IMR-90 (cell line): ENCODE results near the gene PGA5. TPM values are rescaled to one million over a fixed set of nuclear protein-coding genes. Genes with fewer than 3 reads are reported as not detected.
A peak's percentile ranks its signal among the peaks of the same experiment; 100 is the strongest.

Experiments
- ATAC-seq: fragments of 200-7000 bp; cut with Tn5 transposase; 2 replicates; pipeline ENCODE4 v1.9.1; 2020; ENCODE audit warnings: low read depth, mild to moderate bottlenecking, moderate library complexity
- BruUV-seq: library from RNA; stranded (reverse); fragments of 400-500 nt; replicated peaks from 2 replicates; lab custom pipeline; 2021; lab: Mats Ljungman, UMichigan
- CTCF ChIA-PET: fragments of 300-600 bp; formaldehyde crosslinking; extraction: SDS; loops from one replicate; lab custom pipeline; 2021; ENCODE audit warnings: antibody characterized with exemption; lab: Yijun Ruan, JAX
- POLR2A ChIA-PET: fragments of 300-600 bp; sonication (Branson Sonifier 250); formaldehyde crosslinking; loops from one replicate; lab custom pipeline; 2022; ENCODE audit warnings: antibody characterized with exemption; ENCODE audit not compliant: unreplicated experiment; lab: Charles Lee
- DNase-seq: peaks from one replicate; pipeline ENCODE4 v3.0.0; 2013
- H2AFZ ChIP-seq: replicated peaks from 2 replicates; pipeline ENCODE3; 2013; ENCODE audit warnings: low read length, mild to moderate bottlenecking; ENCODE audit not compliant: poor library complexity
- H2AK5ac ChIP-seq: 2 replicates; pipeline ENCODE4 v1.6.1; 2013; ENCODE audit warnings: low read depth, low read length, inconsistent platforms
- H2AK9ac ChIP-seq: replicated peaks from 2 replicates; pipeline ENCODE3; 2013; ENCODE audit warnings: mild to moderate bottlenecking, low read depth, low read length, moderate library complexity; ENCODE audit not compliant: poor library complexity
- H2BK120ac ChIP-seq: 2 replicates; pipeline ENCODE4 v1.6.1; 2013; ENCODE audit warnings: low read depth, low read length, inconsistent platforms
- H2BK15ac ChIP-seq: 3 replicates; pipeline ENCODE4 v1.6.1; 2013; ENCODE audit warnings: low read depth, low read length, inconsistent platforms
- H2BK20ac ChIP-seq: 2 replicates; pipeline ENCODE4 v1.6.1; 2013; ENCODE audit warnings: low read depth, mild to moderate bottlenecking, inconsistent platforms, low read length, moderate library complexity
- H2BK5ac ChIP-seq: 2 replicates; pipeline ENCODE4 v1.6.1; 2013; ENCODE audit warnings: mild to moderate bottlenecking, low read depth, low read length, inconsistent platforms; ENCODE audit not compliant: poor library complexity, severe bottlenecking
- H3K14ac ChIP-seq: replicated peaks from 2 replicates; pipeline ENCODE4 v1.6.1; 2013; ENCODE audit warnings: low read depth, low read length, inconsistent platforms
- H3K18ac ChIP-seq: 2 replicates; pipeline ENCODE4 v1.6.1; 2013; ENCODE audit warnings: low read depth, low read length, control low read depth
- H3K23ac ChIP-seq: 2 replicates; pipeline ENCODE4 v1.6.1; 2013; ENCODE audit warnings: low read depth, low read length, inconsistent platforms
- H3K27ac ChIP-seq: 2 replicates; pipeline ENCODE4 v1.5.1; 2013; ENCODE audit warnings: mild to moderate bottlenecking, control low read depth, low read length; ENCODE audit not compliant: insufficient read depth
- H3K27me3 ChIP-seq: 2 replicates; pipeline ENCODE4 v1.6.1; 2013; ENCODE audit warnings: low read length; ENCODE audit not compliant: control insufficient read depth, insufficient read depth
- H3K36me3 ChIP-seq: 2 replicates; pipeline ENCODE4 v1.6.1; 2013; ENCODE audit warnings: low read length, mixed read lengths; ENCODE audit not compliant: control insufficient read depth, insufficient read depth
- H3K4ac ChIP-seq: 2 replicates; pipeline ENCODE4 v1.6.1; 2013; ENCODE audit warnings: low read depth, low read length, inconsistent platforms
- H3K4me1 ChIP-seq: 2 replicates; pipeline ENCODE4 v1.6.1; 2013; ENCODE audit warnings: low read length, mixed read lengths; ENCODE audit not compliant: control insufficient read depth, insufficient read depth
- H3K4me2 ChIP-seq: 2 replicates; pipeline ENCODE4 v1.6.1; 2013; ENCODE audit warnings: low read depth, mild to moderate bottlenecking, control low read depth, low read length, moderate library complexity
- H3K4me3 ChIP-seq: 2 replicates; pipeline ENCODE4 v1.5.1; 2013; ENCODE audit warnings: low read depth, mild to moderate bottlenecking, control low read depth, low read length, moderate library complexity; ENCODE audit not compliant: insufficient read depth
- H3K56ac ChIP-seq: 2 replicates; pipeline ENCODE4 v1.6.1; 2013; ENCODE audit warnings: low read length, inconsistent platforms; ENCODE audit not compliant: insufficient read depth; ENCODE audit errors: extremely low read depth
- H3K79me1 ChIP-seq, 2 experiments: 2 replicates each; pipeline ENCODE4 v1.6.1; 2013; ENCODE audit warnings: low read length in 2 of 2, inconsistent platforms in 1 of 2, low read depth in 1 of 2
- H3K9ac ChIP-seq: 2 replicates; pipeline ENCODE4 v1.6.1; 2013; ENCODE audit warnings: low read depth, low read length, control low read depth
- H3K9me1 ChIP-seq: 2 replicates; pipeline ENCODE4 v1.6.1; 2013; ENCODE audit warnings: low read length, inconsistent platforms; ENCODE audit not compliant: insufficient read depth
- H3K9me3 ChIP-seq: 2 replicates; pipeline ENCODE4 v1.6.1; 2013; ENCODE audit warnings: low read length; ENCODE audit not compliant: control insufficient read depth, insufficient read depth
- H4K20me1 ChIP-seq: 2 replicates; pipeline ENCODE4 v1.6.1; 2013; ENCODE audit warnings: low read length, inconsistent platforms; ENCODE audit not compliant: insufficient read depth
- H4K5ac ChIP-seq: 2 replicates; pipeline ENCODE4 v1.6.1; 2013; ENCODE audit warnings: mild to moderate bottlenecking, low read depth, low read length, control low read depth
- H4K8ac ChIP-seq, 2 experiments: 2 replicates each; pipeline ENCODE4 v1.6.1; 2013; ENCODE audit warnings: low read depth in 2 of 2, low read length in 2 of 2, control low read depth in 1 of 2, inconsistent platforms in 1 of 2
- H4K91ac ChIP-seq: 2 replicates; pipeline ENCODE4 v1.6.1; 2013; ENCODE audit warnings: low read depth, low read length, inconsistent platforms; ENCODE audit not compliant: insufficient read depth
- BHLHE40 ChIP-seq: fragments of 150-350 bp; IDR thresholded peaks from 2 replicates; pipeline ENCODE4 v1.6.1; 2016; ENCODE audit warnings: mild to moderate bottlenecking, low read depth, low read length
- CEBPB ChIP-seq: IDR thresholded peaks from 2 replicates; pipeline ENCODE4 v1.6.1; 2012; ENCODE audit warnings: low read depth, low read length, improper control_type of control experiment
- CHD1 ChIP-seq: IDR thresholded peaks from 2 replicates; pipeline ENCODE4 v1.6.1; 2012; ENCODE audit warnings: low read depth, low read length, improper control_type of control experiment
- CTCF ChIP-seq: conservative IDR thresholded peaks from 2 replicates; pipeline ENCODE4 v1.5.1; 2012; ENCODE audit warnings: mild to moderate bottlenecking, low read depth, low read length, improper control_type of control experiment
- ELK1 ChIP-seq: fragments of 150-350 bp; IDR thresholded peaks from 2 replicates; pipeline ENCODE4 v1.6.1; 2016; ENCODE audit warnings: low read depth, mild to moderate bottlenecking, low read length, moderate library complexity, borderline replicate concordance
- FOS ChIP-seq: fragments of 150-350 bp; IDR thresholded peaks from 2 replicates; pipeline ENCODE4 v1.6.1; 2016; ENCODE audit warnings: low read depth, low read length
- MAFK ChIP-seq: IDR thresholded peaks from 2 replicates; pipeline ENCODE4 v1.6.1; 2012; ENCODE audit warnings: low read depth, low read length, improper control_type of control experiment
- MAZ ChIP-seq: IDR thresholded peaks from 2 replicates; pipeline ENCODE4 v1.6.1; 2012; ENCODE audit warnings: low read depth, mild to moderate bottlenecking, low read length, improper control_type of control experiment, moderate library complexity, borderline replicate concordance
- MXI1 ChIP-seq: IDR thresholded peaks from 2 replicates; pipeline ENCODE4 v1.6.1; 2012; ENCODE audit warnings: low read depth, mild to moderate bottlenecking, low read length, moderate library complexity, borderline replicate concordance
- NFE2L2 ChIP-seq: fragments of 150-350 bp; IDR thresholded peaks from 2 replicates; pipeline ENCODE4 v1.6.1; 2016; ENCODE audit warnings: low read depth, mild to moderate bottlenecking, low read length
- POLR2A ChIP-seq: IDR thresholded peaks from 2 replicates; pipeline ENCODE4 v1.6.1; 2012; ENCODE audit warnings: mild to moderate bottlenecking, low read depth, low read length
- RAD21 ChIP-seq: IDR thresholded peaks from 2 replicates; pipeline ENCODE4 v1.6.1; 2012; ENCODE audit warnings: low read length, improper control_type of control experiment
- RCOR1 ChIP-seq: IDR thresholded peaks from 2 replicates; pipeline ENCODE4 v1.6.1; 2012; ENCODE audit warnings: mild to moderate bottlenecking, low read length, improper control_type of control experiment; ENCODE audit not compliant: insufficient replicate concordance
- RFX5 ChIP-seq: IDR thresholded peaks from 2 replicates; pipeline ENCODE4 v1.8.0; 2012; ENCODE audit warnings: low read depth, mild to moderate bottlenecking, low read length, moderate library complexity
- SMC3 ChIP-seq: fragments of 150-350 bp; IDR thresholded peaks from 2 replicates; pipeline ENCODE4 v1.6.1; 2016; ENCODE audit warnings: low read depth, mild to moderate bottlenecking, antibody characterized with exemption, low read length, moderate library complexity
- USF2 ChIP-seq: fragments of 150-350 bp; IDR thresholded peaks from 2 replicates; pipeline ENCODE4 v1.6.1; 2017; ENCODE audit warnings: mild to moderate bottlenecking, antibody characterized with exemption, low read length, low read depth
- WGBS, 2 experiments: methylation state at CpG; one replicate each; pipeline versions ENCODE4 v1.1.5 to v1.1.7; 2013; ENCODE audit warnings: missing lambda C conversion rate in 2 of 2; ENCODE audit not compliant: insufficient read length in 1 of 2; ENCODE audit errors: extremely low coverage in 2 of 2; 5-methylcytosine and 5-hydroxymethylcytosine counted together
- dilution Hi-C: fragments of 300-500 bp; cut with HindIII; formaldehyde crosslinking; loops from one replicate; pipeline ENCODE4 v1.14.3; 2018; ENCODE audit warnings: low sequenced_read_pairs; ENCODE audit not compliant: unreplicated experiment
- in situ Hi-C: fragments of 300-500 bp; cut with MboI; formaldehyde crosslinking; loops from 3 replicates; pipeline ENCODE4 v1.14.3; 2019; ENCODE audit warnings: low sequenced_read_pairs, inconsistent platforms, mixed read lengths
- intact Hi-C: fragments of 100-400 bp; cut with micrococcal nuclease; formaldehyde crosslinking; loops from 2 replicates; pipeline ENCODE4 v1.10.0; 2022
- polyA plus RNA-seq, 3 experiments: library from polyadenylated mRNA; depleted of rRNA; stranded (reverse); fragments of >200 nt; gene quantifications; 2 replicates each; pipeline ENCODE4 v1.2.3, GENCODE V29; 2012; ENCODE audit warnings: low replicate concordance in 1 of 3
- total RNA-seq: library from RNA; depleted of rRNA; stranded (reverse); fragments of >200 nt; gene quantifications from 2 replicates; pipeline ENCODE4 v1.2.3, GENCODE V29; 2012

PGA5 gene
- total and polyA plus RNA-seq, 2 of the 4 experiments (the other 2 are of a cell fraction), result not detected

GRCh38 chr11:61295596-61295926 lies 54.6 kb downstream of the PGA5 start:
- POLR2A ChIA-PET, result no interaction called here
- dilution Hi-C loops, result no loop called here

More at GRCh38 chr11:61295596-61295926, 54.6 kb downstream of the PGA5 start:
- H3K56ac ChIP-seq, result no peak overlapping the region
- H3K27ac ChIP-seq, result no peak overlapping the region
- no peak overlapping the region for H2BK20ac ChIP-seq
- H3K4ac ChIP-seq, result peak overlapping the region; percentile 36; the same call in 1 of the 2 replicates
- in situ Hi-C loops (no loop called here), intact Hi-C loops (no loop called here)
- no peak for ATAC-seq
- H3K9me3 ChIP-seq, result no peaks in the 10 kb centered on the region
- peak overlapping the region; percentile 96; the same call in 1 of the 2 replicates for H3K4me2 ChIP-seq
- no peak overlapping the region for H3K14ac ChIP-seq
- no peak overlapping the region for H2BK15ac ChIP-seq
- H3K23ac ChIP-seq, result peak overlapping the region; percentile 40; the same call in 1 of the 2 replicates
- CTCF ChIA-PET, result interaction anchor here (2.7 kb wide), 1 partner anchor 41 kb away, joined by 7 read pairs; no protein-coding TSS in a partner anchor
- no peak for DNase-seq
- H4K20me1 ChIP-seq, result peaks cover 13% of the 10 kb centered on the region; the same call in 1 of the 2 replicates
- peaks cover 0 to 14% of the 10 kb centered on the region in 2 experiments; a peak in 2 of 4 replicates for H3K79me1 ChIP-seq
- 0 out of 2 replicates have a peak overlapping the region, but pooled peaks have one; percentile 39 for H4K91ac ChIP-seq
- no peak overlapping the region; a peak in 1 of 4 replicates for H4K8ac ChIP-seq
- BruUV-seq, result no TSS peak
- H2BK120ac ChIP-seq, result no peak overlapping the region
- H3K4me1 ChIP-seq, result peaks cover 16% of the 10 kb centered on the region
- peaks cover 18% of the 10 kb centered on the region for H3K36me3 ChIP-seq
- H2AFZ ChIP-seq, result peak overlapping the region; percentile 92
- H2AK5ac ChIP-seq, result peak overlapping the region; percentile 51; the same call in 1 of the 2 replicates
- H4K5ac ChIP-seq, result no peak overlapping the region; the same call in 1 of the 2 replicates
- peaks cover 18% of the 10 kb centered on the region for H3K9me1 ChIP-seq
- H3K18ac ChIP-seq, result no peak overlapping the region
- no peak overlapping the region for H3K9ac ChIP-seq
- H2AK9ac ChIP-seq, result no peak overlapping the region
- TF ChIP-seq MXI1 (no peak), RFX5 (no peak), CTCF (no peak), ELK1 (no peak), CHD1 (no peak), RAD21 (no peak), NFE2L2 (no peak), USF2 (no peak), BHLHE40 (no peak), CEBPB (no peak), MAFK (no peak), POLR2A (no peak), FOS (no peak), RCOR1 (no peak), SMC3 (no peak), MAZ (no peak)
- 56% methylated on average over 5 of the region's 12 CpGs; no CpG with 5 or more reads in 1 of the 2 experiments for WGBS, 2 experiments
- H3K4me3 ChIP-seq, result no peak overlapping the region
- H2BK5ac ChIP-seq, result no peak overlapping the region
- H3K27me3 ChIP-seq, result peaks cover 2% of the 10 kb centered on the region; the same call in 1 of the 2 replicates
